G401 (cell line): ENCODE measurements around the gene WDR45B. TPM values are rescaled to one million over a fixed set of nuclear protein-coding genes. Genes with fewer than 3 reads are reported as not detected.
"Not testable (repeated sequence)": the region's sequence is repeated elsewhere in the genome, so short reads cannot be mapped to it uniquely, and the experiment has no call there.

ENCODE experiments used
- DNase-seq: peaks from one replicate; pipeline ENCODE4 v3.0.0-alpha.2; 2015; ENCODE audit warnings: low spot score
- in situ Hi-C: cut with HindIII; loops from 2 replicates; pipeline ENCODE4 v1.10.0; 2016; ENCODE audit warnings: low sequenced_read_pairs, mixed read lengths
- total RNA-seq: library from RNA; depleted of rRNA; stranded (reverse); fragments of >200 nt; shearing (Covaris generic); gene quantifications from 2 replicates; pipeline ENCODE4 v1.2.3, GENCODE V29; 2014

The WDR45B gene
- total RNA-seq, 1 experiment from 2014 or later, result 109 TPM

DNA sequence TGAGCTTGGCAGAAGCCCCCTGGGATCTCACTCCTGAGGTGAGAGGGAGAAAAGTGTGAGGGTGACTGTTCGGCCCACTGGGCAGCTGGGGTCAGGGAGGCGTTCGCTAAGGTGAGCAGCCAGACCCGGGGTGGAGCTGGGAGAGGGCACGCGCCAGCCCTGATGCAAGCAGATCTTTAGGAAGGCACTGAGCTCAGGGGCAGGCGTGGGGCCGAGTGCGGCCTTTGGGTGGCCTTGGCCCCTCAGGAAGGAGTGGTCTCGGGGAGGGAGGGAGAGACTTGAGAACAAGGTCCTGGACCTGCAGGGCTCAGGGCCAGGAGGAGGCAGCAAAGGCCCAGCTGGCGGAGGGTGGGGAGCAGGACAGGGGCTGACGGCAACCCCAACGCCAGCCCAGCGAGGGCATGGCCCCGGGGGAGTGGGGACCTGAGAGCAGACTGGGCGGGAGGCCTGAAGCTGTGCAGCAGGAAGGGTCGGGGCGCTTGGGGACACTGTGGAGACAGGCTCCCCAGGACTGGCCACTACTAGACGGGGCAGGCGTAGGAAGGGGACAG, 14.5 kb upstream of the WDR45B start:
- in situ Hi-C loops, result loop anchor here (10.0 kb wide), 1 partner anchor 102 kb away; no protein-coding TSS in a partner anchor
- DNase-seq, result no peak

- in situ Hi-C loops, result loop anchor here (10.0 kb wide), 1 partner anchor 103 kb away; no protein-coding TSS in a partner anchor
- DNase-seq, result peak; percentile 40
Measured at GRCh38 chr17:82661717-82662683, 13.8 kb upstream of the WDR45B start.

DNA sequence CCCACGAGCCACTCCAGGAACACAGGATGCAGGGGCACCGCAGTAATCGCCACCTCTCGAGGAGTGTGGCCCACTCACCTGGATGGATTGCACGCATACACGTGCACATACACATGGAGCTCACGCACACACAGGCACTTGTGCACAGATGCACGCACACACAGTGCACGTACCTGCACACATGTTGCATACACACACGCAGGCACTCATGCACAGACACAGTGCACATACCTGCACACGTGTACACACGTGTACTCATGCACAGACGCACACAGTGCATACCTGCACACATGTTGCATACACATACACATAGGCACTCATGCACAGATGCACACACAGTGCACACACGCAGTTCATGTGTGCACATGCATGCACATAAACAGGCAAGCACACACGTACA, 11.6 kb upstream of the WDR45B start:
- in situ Hi-C loops, result loop anchor here (10.0 kb wide), 1 partner anchor 105 kb away; no protein-coding TSS in a partner anchor
- no peak for DNase-seq

- in situ Hi-C loops, result no loop called here
- DNase-seq, result no peak
Measured at GRCh38 chr17:82658796-82659452, 10.7 kb upstream of the WDR45B start.

- in situ Hi-C loops, result no loop called here
- no peak for DNase-seq
Measured at GRCh38 chr17:82658331-82658730, 10.1 kb upstream of the WDR45B start.

DNA sequence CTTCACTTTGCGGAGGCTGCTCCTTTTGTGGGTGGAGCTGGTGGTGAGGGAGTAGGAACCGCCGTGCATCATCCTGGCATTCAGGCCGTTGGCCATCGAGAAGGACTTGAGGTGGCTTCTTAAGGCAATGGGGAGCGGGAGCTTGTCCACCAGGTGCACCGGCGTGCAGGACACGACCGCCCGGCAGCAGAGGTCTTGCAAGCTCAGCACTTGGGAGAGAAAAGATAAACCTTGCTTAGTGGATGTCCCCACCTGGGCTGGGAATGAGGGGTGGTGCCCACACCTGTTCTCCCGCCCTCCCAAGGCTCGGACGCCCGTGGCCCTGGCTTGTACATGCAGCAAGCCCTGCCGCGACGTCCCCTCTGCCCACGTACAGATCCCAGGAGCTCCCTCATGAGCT, 9.7 kb upstream of the WDR45B start:
- DNase-seq, result no peak
- in situ Hi-C loops, result no loop called here

GRCh38 chr17:82656266-82656665, 8.0 kb upstream of the WDR45B start:
- in situ Hi-C loops, result no loop called here

DNA sequence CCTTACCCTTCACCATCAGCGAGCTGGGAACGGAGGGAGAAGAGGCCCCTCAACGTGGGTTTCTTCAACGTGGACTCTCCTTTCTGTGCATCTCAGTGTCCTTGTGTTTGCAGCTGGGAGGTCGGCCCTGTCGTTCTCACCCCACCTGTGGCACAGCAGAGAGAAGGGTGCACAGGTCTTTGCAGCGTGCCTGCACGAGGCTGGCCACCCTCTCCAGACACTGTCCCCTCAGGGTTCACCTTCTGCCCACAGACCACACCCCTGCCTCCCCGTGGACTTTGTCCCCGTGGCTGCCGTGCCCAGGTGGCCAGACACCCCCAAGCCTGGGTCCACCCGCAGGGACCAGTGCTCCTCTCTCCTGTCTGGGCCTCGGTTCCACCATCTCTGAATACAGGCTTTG, 7.3 kb upstream of the WDR45B start:
- in situ Hi-C loops, result no loop called here
- DNase-seq, result no peak

More at GRCh38 chr17:82656266-82656665, 8.0 kb upstream of the WDR45B start:
- DNase-seq, result no peak

DNA sequence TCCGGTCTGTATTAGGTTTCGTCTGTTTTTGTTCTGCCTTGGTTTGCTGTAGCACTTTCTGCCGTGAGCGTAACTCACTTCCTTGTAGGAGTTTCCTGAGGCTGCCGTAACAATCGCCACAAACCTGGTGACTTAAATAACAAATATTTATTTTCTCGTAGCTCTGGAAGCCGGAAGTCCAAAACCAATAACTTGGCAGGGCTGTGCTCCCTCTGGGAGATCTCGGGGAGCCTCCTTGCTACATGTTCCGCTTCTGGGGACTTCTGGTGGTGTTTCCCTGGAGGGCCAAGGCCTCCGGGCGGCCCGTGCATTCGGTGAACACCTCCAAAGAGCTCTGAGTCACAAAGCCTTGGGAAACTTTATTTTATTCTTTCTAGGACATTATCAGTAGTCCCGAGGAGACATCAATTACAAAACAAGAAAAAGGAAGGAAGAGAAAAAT, 6.8 kb upstream of the WDR45B start:
- DNase-seq, result no peak
- in situ Hi-C loops, result no loop called here

- DNase-seq, in situ Hi-C loops: not testable (repeated sequence)
Measured at GRCh38 chr17:82654611-82655010, 6.4 kb upstream of the WDR45B start.

GRCh38 chr17:82653651-82654528, 5.6 kb upstream of the WDR45B start:
- DNase-seq, result no peak
- in situ Hi-C loops, result no loop called here

DNA sequence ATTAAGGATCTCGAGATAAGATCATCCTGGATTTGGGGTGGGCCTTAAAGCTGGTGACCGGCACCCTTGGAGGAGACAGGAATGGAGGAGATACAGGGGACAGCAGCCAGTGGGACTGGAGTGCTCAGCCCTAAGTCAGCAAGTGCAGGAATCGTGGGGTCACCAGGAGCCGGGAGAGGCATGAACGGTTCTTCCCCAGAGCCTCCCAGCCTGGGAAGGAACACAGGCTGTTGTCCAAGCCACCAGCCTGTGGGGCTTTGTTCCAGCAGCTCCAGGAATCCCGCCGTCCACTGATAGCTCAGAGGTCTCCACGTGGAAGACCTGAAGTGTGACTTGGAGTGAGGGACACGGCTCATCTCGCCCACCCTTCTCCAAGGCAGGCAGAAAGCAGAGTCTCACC, 2.5 kb upstream of the WDR45B start:
- DNase-seq, result no peak
- in situ Hi-C loops, result no loop called here

DNA sequence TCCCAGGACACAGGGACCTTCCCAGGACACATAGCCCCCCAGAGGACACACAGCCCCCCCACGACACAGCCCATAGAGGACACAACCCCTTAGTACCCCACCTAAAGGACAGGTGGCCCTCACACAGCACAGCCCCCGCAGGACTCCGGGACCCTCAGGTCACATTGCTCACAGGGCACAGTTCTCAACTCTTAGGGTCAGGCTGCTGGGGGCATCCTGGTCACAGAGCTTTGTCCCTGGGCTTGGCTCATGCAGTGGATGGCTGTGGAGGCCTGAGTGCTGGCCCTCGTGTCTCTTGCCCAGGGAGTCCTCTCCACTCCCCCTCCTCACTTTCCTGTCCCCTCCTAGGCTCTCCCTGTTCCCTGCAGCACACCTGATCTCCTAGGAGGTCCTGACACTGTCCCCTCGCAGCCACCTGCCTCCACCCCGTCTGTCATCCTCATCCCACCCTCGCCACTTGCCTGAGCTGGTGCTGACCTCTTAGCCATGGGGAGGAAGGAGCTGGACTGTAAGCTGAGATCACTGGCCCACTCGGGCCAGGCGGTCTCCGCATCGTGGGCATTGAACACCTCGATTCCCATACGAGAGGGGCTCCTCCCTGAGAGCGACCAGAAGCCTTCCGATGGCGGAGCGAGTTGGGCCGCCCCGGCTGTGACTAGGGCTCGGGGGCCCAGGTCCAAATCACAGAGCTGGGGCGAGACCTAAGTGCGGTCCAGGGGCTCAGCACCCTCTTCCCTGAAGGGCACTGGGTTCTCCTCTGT, 1.4 kb upstream of the WDR45B start:
- in situ Hi-C loops, result no loop called here
- DNase-seq, result no peak

GRCh38 chr17:82648742-82649331, 593 bp upstream of the WDR45B start:
- DNase-seq, result no peak
- in situ Hi-C loops, result no loop called here

- no peak for DNase-seq
- in situ Hi-C loops, result no loop called here
Measured at GRCh38 chr17:82647593-82648164, 565 bp downstream of the WDR45B start.

DNA sequence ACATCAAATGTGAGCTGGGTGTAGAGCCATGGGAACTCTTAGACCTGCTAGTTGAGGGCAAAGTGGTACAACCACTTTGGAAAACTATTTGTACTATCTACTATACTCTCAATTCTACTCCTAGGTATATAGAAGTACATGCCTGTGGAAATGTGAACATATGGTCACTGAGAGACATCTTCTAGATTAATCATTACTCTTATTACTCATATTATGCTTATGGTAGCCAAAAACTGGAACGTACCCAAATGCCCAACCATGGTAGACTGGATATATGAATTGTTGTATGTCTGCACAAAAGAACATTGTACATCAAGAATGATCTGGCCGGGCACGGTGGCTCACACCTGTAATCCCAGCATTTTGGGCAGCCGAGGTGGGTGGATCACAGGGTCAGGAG, 2.7 kb downstream of the WDR45B start:
- in situ Hi-C loops, result no loop called here
- no peak for DNase-seq

- in situ Hi-C loops, result no loop called here
- DNase-seq, result no peak
Measured at GRCh38 chr17:82644148-82644547, 4.1 kb downstream of the WDR45B start.

GRCh38 chr17:82642022-82642421, 6.2 kb downstream of the WDR45B start:
- in situ Hi-C loops, result no loop called here

More at GRCh38 chr17:82642022-82642421, 6.2 kb downstream of the WDR45B start:
- no peak for DNase-seq
